Right lobe of liver (tissue), 4 donors: ENCODE results near the gene PEAK1.

Experiments used
- POLR2A ChIP-seq: fragments of 450-650 bp; IDR thresholded peaks from one replicate; pipeline ENCODE4 v1.6.1; 2017; ENCODE audit warnings: antibody characterized with exemption, mild to moderate bottlenecking
- TF ChIP-seq, protein P1 (sequence below), 4 donors: fragments of 200-600 bp in 3 of 4; fragments of 450-650 bp in 1 of 4; IDR thresholded peaks; one replicate each; pipeline versions ENCODE4 v1.5.1 to v1.8.0; 2016 to 2022; ENCODE audit warnings: antibody characterized with exemption in 4 of 4, mild to moderate bottlenecking in 2 of 4
- donor health status: DM: no; HTN: no; CAD: no.
- donor health status: DM: no; HTN: no; CAD: no.
- donor health status: DM: no; HTN: yes; CAD: no.

DNA sequence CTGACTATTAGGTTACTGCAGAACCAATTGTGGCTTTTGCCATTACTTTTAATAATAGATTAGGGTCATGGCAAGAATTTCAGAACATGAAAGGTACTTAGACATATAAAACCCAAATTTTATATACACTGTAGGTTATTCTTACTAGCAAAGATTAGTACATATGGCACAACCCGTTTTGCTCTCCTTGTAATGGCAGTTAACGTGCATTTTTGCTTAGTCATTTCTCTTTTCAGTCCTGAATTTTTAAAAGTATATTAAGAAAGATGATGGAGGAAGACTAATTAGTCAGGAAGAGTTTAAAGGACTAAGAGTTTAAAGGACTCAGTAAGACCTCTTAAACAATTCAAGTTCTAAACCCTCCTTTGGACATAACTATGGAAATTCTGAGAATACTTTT is 114.0 kb downstream of the PEAK1 start:
- TF ChIP-seq, protein P1, sequence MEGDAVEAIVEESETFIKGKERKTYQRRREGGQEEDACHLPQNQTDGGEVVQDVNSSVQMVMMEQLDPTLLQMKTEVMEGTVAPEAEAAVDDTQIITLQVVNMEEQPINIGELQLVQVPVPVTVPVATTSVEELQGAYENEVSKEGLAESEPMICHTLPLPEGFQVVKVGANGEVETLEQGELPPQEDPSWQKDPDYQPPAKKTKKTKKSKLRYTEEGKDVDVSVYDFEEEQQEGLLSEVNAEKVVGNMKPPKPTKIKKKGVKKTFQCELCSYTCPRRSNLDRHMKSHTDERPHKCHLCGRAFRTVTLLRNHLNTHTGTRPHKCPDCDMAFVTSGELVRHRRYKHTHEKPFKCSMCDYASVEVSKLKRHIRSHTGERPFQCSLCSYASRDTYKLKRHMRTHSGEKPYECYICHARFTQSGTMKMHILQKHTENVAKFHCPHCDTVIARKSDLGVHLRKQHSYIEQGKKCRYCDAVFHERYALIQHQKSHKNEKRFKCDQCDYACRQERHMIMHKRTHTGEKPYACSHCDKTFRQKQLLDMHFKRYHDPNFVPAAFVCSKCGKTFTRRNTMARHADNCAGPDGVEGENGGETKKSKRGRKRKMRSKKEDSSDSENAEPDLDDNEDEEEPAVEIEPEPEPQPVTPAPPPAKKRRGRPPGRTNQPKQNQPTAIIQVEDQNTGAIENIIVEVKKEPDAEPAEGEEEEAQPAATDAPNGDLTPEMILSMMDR (IDR thresholded peaks at IDR 0.05), result no peak
- TF ChIP-seq POLR2A, result no peak
